ENCODE measurements around the gene LGALS16.

GRCh38 chr19:39655613-39656012, at the start of gene LGALS16:
- no peak for TF ChIP-seq CTCF (IDR thresholded peaks at IDR 0.05)
- TF ChIP-seq POLR2A (IDR thresholded peaks at IDR 0.05): no peak
- TF ChIP-seq EP300 (IDR thresholded peaks at IDR 0.05): no peak
- no peak for TF ChIP-seq POLR2AphosphoS5 (IDR thresholded peaks at IDR 0.05)

All from suprapubic skin (tissue), 4 donors.